ENCODE measurements around the gene SCUBE1. TPM values are rescaled to one million over a fixed set of nuclear protein-coding genes. Genes with fewer than 3 reads are reported as not detected.

The SCUBE1 gene
- total and polyA plus RNA-seq, 10 of the 15 experiments (the other 5 are each of a cell fraction or from before 2014, with no cell fraction given): not detected

DNA sequence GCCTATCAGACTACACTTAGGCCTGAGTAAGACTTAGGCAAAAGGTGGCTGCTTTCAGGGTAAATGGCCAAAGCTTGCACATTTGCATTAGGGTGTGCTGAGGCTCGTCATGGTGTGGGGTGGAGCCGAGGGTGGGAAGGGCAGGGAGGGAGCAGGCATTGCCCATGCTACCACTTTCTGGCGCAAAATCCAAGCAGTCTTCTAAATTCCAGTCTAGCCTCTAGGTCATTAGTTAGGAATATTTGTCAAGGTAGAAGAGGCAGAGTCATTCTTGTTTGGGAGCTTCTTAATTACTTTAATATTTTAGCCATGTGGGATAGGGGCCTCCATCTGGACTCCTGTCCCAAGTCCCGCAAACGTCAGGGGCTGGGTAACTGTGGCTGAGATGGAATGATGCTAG lies 28.6 kb downstream of the SCUBE1 start:
- intact Hi-C loops (cut with micrococcal nuclease; ENCODE audit: unreplicated experiment): no loop called here
- ChIA-PET POLR2A (no interaction called here), RAD21 (ENCODE audit: unreplicated experiment) (no interaction called here), SMC1A (ENCODE audit: uncharacterized antibody, unreplicated experiment) (no interaction called here), CTCF (interaction anchor here (0.7 kb wide), 1 partner anchor 41 kb away, joined by 3 read pairs; no protein-coding TSS in a partner anchor)
- no peak overlapping the region for H3K27ac ChIP-seq (ENCODE audit: control insufficient read depth, insufficient read depth)
- WGBS (ENCODE audit: insufficient coverage, insufficient replicate concordance, low lambda C conversion rate, missing lambda C conversion rate): 54% methylated on average over 5 of the region's 5 CpGs
- H3K4me2 ChIP-seq (ENCODE audit: control insufficient read depth, insufficient read depth): no peak overlapping the region
- no TSS peak for BruUV-seq (replicated peaks)
- FAIRE-seq (no peak), ATAC-seq (no peak), DNase-seq (ENCODE audit: low read depth, low spot score) (no peak)
- no peaks in the 10 kb centered on the region for H3K79me2 ChIP-seq (ENCODE audit: control insufficient read depth, insufficient read depth, low read length)
- no peak overlapping the region for H3K4me3 ChIP-seq
- no peaks in the 10 kb centered on the region for H3K9me3 ChIP-seq (replicated peaks; ENCODE audit: control insufficient read depth, insufficient read depth, low read length)
- H3K27me3 ChIP-seq (replicated peaks in 1 of 2; ENCODE audit: control insufficient read depth in 2 of 2, insufficient read depth in 2 of 2, low read length in 1 of 2): peaks cover 0 to 2% of the 10 kb centered on the region in 2 experiments
- no peak overlapping the region for H2AFZ ChIP-seq (ENCODE audit: control insufficient read depth, low read depth, low read length)
- no peak overlapping the region for H3K9ac ChIP-seq (ENCODE audit: control insufficient read depth, insufficient read depth, low read length)
- no peaks in the 10 kb centered on the region for H4K20me1 ChIP-seq (ENCODE audit: control insufficient read depth, insufficient read depth)
- TF ChIP-seq ZNF622 (IDR thresholded peaks at IDR 0.05): no peak
- no peak for TF ChIP-seq SMARCA5 (IDR thresholded peaks at IDR 0.05)
- TF ChIP-seq FOXM1 (IDR thresholded peaks at IDR 0.05; ENCODE audit: low read depth, low read length): no peak
- TF ChIP-seq MTA3 (IDR thresholded peaks at IDR 0.05; ENCODE audit: borderline replicate concordance, low read length): no peak
- TF ChIP-seq, protein P1, sequence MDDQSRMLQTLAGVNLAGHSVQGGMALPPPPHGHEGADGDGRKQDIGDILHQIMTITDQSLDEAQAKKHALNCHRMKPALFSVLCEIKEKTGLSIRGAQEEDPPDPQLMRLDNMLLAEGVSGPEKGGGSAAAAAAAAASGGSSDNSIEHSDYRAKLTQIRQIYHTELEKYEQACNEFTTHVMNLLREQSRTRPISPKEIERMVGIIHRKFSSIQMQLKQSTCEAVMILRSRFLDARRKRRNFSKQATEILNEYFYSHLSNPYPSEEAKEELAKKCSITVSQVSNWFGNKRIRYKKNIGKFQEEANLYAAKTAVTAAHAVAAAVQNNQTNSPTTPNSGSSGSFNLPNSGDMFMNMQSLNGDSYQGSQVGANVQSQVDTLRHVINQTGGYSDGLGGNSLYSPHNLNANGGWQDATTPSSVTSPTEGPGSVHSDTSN (IDR thresholded peaks at IDR 0.05; ENCODE audit: insufficient replicate concordance, low read depth, low read length): no peak
- TF ChIP-seq BRCA1 (IDR thresholded peaks at IDR 0.05; ENCODE audit: low read depth, low read length): no peak
- TF ChIP-seq ZNF24 (IDR thresholded peaks at IDR 0.05): no peak
- TF ChIP-seq MEF2A (IDR thresholded peaks at IDR 0.05; ENCODE audit: insufficient read depth, low read depth, low read length): no peak
- no peak for TF ChIP-seq CEBPB (IDR thresholded peaks at IDR 0.05; ENCODE audit: borderline replicate concordance in 1 of 2, low read depth in 2 of 2, low read length in 2 of 2)
- no peak for TF ChIP-seq TCF3 (IDR thresholded peaks at IDR 0.05; ENCODE audit: borderline replicate concordance, insufficient read depth, low read depth, low read length)
- TF ChIP-seq PML (IDR thresholded peaks at IDR 0.05; ENCODE audit: low read length): no peak
- TF ChIP-seq CHD4 (IDR thresholded peaks at IDR 0.05): no peak
- no peak for TF ChIP-seq SMAD5 (IDR thresholded peaks at IDR 0.05; ENCODE audit: low read depth)
- no peaks in the 10 kb centered on the region for H3K4me1 ChIP-seq (ENCODE audit: control insufficient read depth, insufficient read depth, low read length)
- H3K36me3 ChIP-seq (ENCODE audit: control insufficient read depth in 2 of 2, insufficient read depth in 2 of 2, low read length in 1 of 2): no peaks in the 10 kb centered on the region
- in situ Hi-C loops (cut with MboI): no loop called here

All from GM12878 (cell line).